AG10803 (cell line): ENCODE measurements around the gene OGFOD3.
A peak's percentile ranks its signal among the peaks of the same experiment; 100 is the strongest.

Source experiments
- DNase-seq: peaks from one replicate; pipeline ENCODE4 v3.0.0; 2010; ENCODE audit warnings: low read depth
- H3K4me3 ChIP-seq: 2 replicates; pipeline ENCODE4 v1.5.1; 2011; ENCODE audit warnings: mild to moderate bottlenecking, low read length, control low read depth
- CTCF ChIP-seq: conservative IDR thresholded peaks from 2 replicates; pipeline ENCODE4 v1.5.1; 2011; ENCODE audit warnings: mild to moderate bottlenecking, low read length, control low read depth, inconsistent platforms

The OGFOD3 gene

GRCh38 chr17:82339634-82340580 is 78.5 kb downstream of the OGFOD3 start:
- peak overlapping the region; percentile 49 for H3K4me3 ChIP-seq
- TF ChIP-seq CTCF, result no peak
- peak; percentile 15 for DNase-seq
